ENCODE results near the gene GLS. TPM values are rescaled to one million over a fixed set of nuclear protein-coding genes. Genes with fewer than 3 reads are reported as not detected.
"Not testable (repeated sequence)": the region's sequence is repeated elsewhere in the genome, so short reads cannot be mapped to it uniquely, and the experiment has no call there.

GLS gene
- polyA plus RNA-seq, 1 experiment, result 206 TPM

DNA sequence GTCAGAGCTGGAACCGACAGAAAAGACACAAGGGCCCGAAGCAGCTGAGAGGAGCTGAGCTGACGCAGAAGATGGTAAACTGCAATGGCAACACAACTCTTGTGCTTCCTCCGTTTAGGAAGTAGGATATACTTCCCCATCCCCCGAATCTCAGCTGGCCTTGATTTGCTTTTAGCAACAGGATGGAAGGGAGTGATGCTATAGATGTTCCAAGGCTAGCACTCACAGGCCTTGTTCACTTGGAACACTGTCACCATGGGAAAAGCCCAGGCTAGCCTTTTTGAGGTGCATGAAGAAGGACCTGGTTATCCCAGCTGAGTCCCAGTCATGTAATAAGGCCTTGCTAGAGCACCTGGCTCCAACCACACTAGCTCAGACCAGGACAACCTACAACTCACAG is 107.3 kb downstream of the GLS start:
- no peak overlapping the region for H3K4me3 ChIP-seq (ENCODE audit: low read depth, low read length)
- no peak for DNase-seq (ENCODE audit: low read depth, low spot score)
- ChIA-PET POLR2A (no interaction called here), CTCF (interaction anchor here (0.6 to 2.0 kb wide), 2 partner anchors 8 to 207 kb away, joined by 4 to 8 read pairs; no protein-coding TSS in a partner anchor)
- TF ChIP-seq, protein P1, sequence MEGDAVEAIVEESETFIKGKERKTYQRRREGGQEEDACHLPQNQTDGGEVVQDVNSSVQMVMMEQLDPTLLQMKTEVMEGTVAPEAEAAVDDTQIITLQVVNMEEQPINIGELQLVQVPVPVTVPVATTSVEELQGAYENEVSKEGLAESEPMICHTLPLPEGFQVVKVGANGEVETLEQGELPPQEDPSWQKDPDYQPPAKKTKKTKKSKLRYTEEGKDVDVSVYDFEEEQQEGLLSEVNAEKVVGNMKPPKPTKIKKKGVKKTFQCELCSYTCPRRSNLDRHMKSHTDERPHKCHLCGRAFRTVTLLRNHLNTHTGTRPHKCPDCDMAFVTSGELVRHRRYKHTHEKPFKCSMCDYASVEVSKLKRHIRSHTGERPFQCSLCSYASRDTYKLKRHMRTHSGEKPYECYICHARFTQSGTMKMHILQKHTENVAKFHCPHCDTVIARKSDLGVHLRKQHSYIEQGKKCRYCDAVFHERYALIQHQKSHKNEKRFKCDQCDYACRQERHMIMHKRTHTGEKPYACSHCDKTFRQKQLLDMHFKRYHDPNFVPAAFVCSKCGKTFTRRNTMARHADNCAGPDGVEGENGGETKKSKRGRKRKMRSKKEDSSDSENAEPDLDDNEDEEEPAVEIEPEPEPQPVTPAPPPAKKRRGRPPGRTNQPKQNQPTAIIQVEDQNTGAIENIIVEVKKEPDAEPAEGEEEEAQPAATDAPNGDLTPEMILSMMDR (IDR thresholded peaks at IDR 0.05; ENCODE audit: low read depth, low read length), result no peak
- H3K27me3 ChIP-seq (ENCODE audit: control insufficient read depth, insufficient read depth, low read length), result no peaks in the 10 kb centered on the region
- no peak overlapping the region for H3K27ac ChIP-seq (ENCODE audit: low read depth, low read length)
- no peaks in the 10 kb centered on the region; the same call in 1 of the 2 replicates for H3K9me3 ChIP-seq (ENCODE audit: control insufficient read depth, insufficient read depth, low read length)

DNA sequence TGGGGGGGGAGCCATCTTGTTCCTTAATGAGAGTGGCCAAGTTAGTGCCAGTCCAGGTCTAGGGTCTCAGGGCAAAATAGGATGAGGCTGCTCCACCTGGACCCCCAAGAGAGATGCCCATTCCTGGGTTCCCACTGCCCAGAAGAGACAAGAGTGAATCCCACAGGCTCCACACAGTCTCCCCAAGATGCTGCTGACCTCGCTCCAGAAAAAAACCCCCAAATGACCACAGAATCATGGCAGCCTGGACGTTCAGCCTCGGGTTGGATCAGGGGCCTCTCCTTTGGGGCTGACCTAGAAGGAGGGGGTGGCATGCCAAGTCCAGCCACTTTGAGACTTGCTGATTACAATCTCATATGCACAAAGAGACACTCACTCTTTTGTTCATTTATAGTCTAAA is 108.3 kb downstream of the GLS start:
- Histone ChIP-seq H3K9me3 (ENCODE audit: control insufficient read depth, insufficient read depth, low read length) (no peaks in the 10 kb centered on the region; the same call in 1 of the 2 replicates), H3K27me3 (ENCODE audit: control insufficient read depth, insufficient read depth, low read length) (no peaks in the 10 kb centered on the region), H3K4me3 (ENCODE audit: low read depth, low read length) (no peak overlapping the region), H3K27ac (ENCODE audit: low read depth, low read length) (no peak overlapping the region)
- no peak for DNase-seq (ENCODE audit: low read depth, low spot score)
- ChIA-PET POLR2A (no interaction called here), CTCF (no interaction called here)
- TF ChIP-seq, protein P1 (IDR thresholded peaks at IDR 0.05; ENCODE audit: low read depth, low read length), result no peak

DNA sequence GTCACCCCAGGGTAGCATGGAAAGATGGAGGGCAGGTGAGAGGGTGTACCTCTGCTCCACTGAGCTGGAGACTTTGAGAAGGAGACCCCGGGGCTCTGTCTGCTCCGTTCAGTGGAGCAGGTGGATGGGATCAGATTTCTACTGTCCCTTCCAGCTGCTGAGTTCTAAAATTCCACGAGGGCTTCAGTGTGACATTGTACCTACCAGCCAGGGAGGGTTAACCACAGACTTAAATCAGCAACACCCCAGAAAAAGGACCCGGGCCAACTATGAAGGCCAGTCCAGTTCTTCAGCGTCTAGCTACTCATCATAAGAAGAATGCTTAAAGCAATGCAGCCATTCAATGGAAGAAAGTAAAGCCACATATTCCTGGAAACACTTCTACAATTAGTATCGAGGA is 109.5 kb downstream of the GLS start:
- Histone ChIP-seq H3K4me3 (ENCODE audit: low read depth, low read length) (no peak overlapping the region), H3K9me3 (ENCODE audit: control insufficient read depth, insufficient read depth, low read length) (no peaks in the 10 kb centered on the region; the same call in 1 of the 2 replicates), H3K27ac (ENCODE audit: low read depth, low read length) (no peak overlapping the region), H3K27me3 (ENCODE audit: control insufficient read depth, insufficient read depth, low read length) (no peaks in the 10 kb centered on the region)
- no peak for DNase-seq (ENCODE audit: low read depth, low spot score)
- TF ChIP-seq, protein P1 (IDR thresholded peaks at IDR 0.05; ENCODE audit: low read depth, low read length), result no peak
- ChIA-PET CTCF (no interaction called here), POLR2A (no interaction called here)

DNA sequence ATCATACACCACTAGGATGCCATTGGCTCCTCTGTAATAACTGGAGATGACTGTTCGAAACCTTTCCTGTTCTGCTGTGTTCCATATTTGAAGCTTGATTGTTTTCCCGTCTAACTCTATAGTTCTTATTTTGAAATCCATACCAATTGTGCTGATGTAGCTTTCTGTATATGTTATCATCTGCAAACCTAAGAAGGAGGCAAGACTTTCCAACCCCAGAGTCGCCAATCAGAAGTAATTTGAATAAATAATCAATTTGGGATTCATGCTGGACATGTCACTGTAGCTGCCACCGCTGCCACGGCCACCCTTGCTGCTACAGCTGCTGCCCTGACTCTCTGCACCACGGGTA is 112.6 kb downstream of the GLS start:
- TF ChIP-seq, protein P1 (IDR thresholded peaks at IDR 0.05; ENCODE audit: low read depth, low read length), result no peak
- Histone ChIP-seq H3K9me3 (ENCODE audit: control insufficient read depth, insufficient read depth, low read length) (no peaks in the 10 kb centered on the region), H3K4me3 (ENCODE audit: low read depth, low read length) (no peak overlapping the region), H3K27ac (ENCODE audit: low read depth, low read length) (no peak overlapping the region), H3K27me3 (ENCODE audit: control insufficient read depth, insufficient read depth, low read length) (no peaks in the 10 kb centered on the region)
- ChIA-PET CTCF (interaction anchor here (0.7 kb wide), 2 partner anchors 123 to 477 kb away, joined by 3 read pairs; no protein-coding TSS in a partner anchor), POLR2A (no interaction called here)
- no peak for DNase-seq (ENCODE audit: low read depth, low spot score)

DNA sequence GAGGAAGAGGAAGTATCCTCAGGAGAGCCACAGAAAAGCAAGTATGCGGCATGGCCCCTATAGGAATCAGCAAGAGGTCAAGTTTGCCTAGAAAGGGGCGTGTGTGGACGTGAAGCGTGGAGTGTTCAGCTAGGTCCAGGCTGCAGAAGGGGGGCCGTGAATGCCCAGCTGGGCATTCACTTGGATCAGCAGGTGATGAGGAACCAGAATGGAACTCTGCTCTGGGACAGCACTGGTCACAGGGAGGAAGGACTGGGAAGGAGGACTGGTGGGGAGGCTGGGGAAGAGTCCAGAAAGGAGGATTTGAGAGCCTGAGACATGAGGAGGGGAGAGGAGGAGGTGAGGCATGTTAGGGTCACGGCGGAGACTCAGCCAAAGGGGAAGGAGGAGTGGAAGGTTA is 113.5 kb downstream of the GLS start:
- Histone ChIP-seq H3K27me3 (ENCODE audit: control insufficient read depth, insufficient read depth, low read length) (no peaks in the 10 kb centered on the region), H3K4me3 (ENCODE audit: low read depth, low read length) (no peak overlapping the region), H3K9me3 (ENCODE audit: control insufficient read depth, insufficient read depth, low read length) (no peaks in the 10 kb centered on the region), H3K27ac (ENCODE audit: low read depth, low read length) (no peak overlapping the region)
- DNase-seq (ENCODE audit: low read depth, low spot score), result no peak
- CTCF ChIA-PET, result no interaction called here
- TF ChIP-seq, protein P1 (IDR thresholded peaks at IDR 0.05; ENCODE audit: low read depth, low read length), result no peak
- POLR2A ChIA-PET, result no interaction called here

DNA sequence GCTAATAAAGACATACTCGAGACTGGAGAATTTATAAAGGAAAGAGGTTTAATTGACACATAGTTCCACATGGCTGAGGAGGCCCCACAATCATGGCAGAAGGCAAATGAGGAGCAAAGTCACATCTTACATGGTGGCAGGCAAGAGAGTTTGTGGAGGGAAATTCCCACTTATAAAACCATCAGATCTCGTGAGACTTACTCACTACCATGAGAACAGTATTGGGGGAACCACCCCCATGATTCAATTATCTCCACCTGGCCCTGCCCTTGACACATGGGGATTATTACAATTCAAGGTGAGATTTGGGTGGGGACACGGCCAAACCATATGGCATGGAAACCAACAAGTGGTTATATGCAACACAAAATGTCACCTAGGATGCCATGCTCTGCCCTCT is 114.7 kb downstream of the GLS start:
- H3K4me3 ChIP-seq (ENCODE audit: low read depth, low read length); DNase-seq (ENCODE audit: low read depth, low spot score); H3K27me3 ChIP-seq (ENCODE audit: control insufficient read depth, insufficient read depth, low read length); H3K27ac ChIP-seq (ENCODE audit: low read depth, low read length); H3K9me3 ChIP-seq (ENCODE audit: control insufficient read depth, insufficient read depth, low read length): not testable (repeated sequence)
- ChIA-PET POLR2A (interaction anchor here (0.7 kb wide), 1 partner anchor 506 kb away, joined by 4 read pairs; no protein-coding TSS in a partner anchor), CTCF (interaction anchor here (1.1 kb wide), 1 partner anchor 11 kb away, joined by 3 read pairs; no protein-coding TSS in a partner anchor)
